Effector memory CD8-positive, alpha-beta T cell (primary cell): Measurements from ENCODE around the gene TRPT1.

Experiments used
- ATAC-seq: fragments of 150-1000 bp; cut with Tn5 transposase; replicated peaks from 2 replicates; pipeline ENCODE4 v1.10.0; 2021; ENCODE audit warnings: mild to moderate bottlenecking, moderate library complexity
- DNase-seq, 3 experiments: peaks; one replicate each; pipeline ENCODE4 v3.0.0; 2021
- H3K27ac Mint-ChIP-seq, 2 donors: one replicate each; pipeline ENCODE4 v1.8.0; 2022; ENCODE audit warnings: mild to moderate bottlenecking in 2 of 2, mixed read lengths in 2 of 2, moderate library complexity in 2 of 2
- H3K27me3 Mint-ChIP-seq, 2 donors: one replicate each; pipeline ENCODE4 v1.8.0; 2022; ENCODE audit warnings: mixed read lengths in 2 of 2
- H3K36me3 Mint-ChIP-seq: one replicate; pipeline ENCODE4 v1.8.0; 2022; ENCODE audit warnings: mild to moderate bottlenecking, moderate library complexity, mixed read lengths; ENCODE audit not compliant: insufficient read depth
- H3K4me1 Mint-ChIP-seq, 2 donors: one replicate each; pipeline ENCODE4 v1.8.0; 2022; ENCODE audit warnings: low read depth in 2 of 2, mixed read lengths in 2 of 2
- H3K4me3 Mint-ChIP-seq, 2 donors: one replicate each; pipeline ENCODE4 v1.8.0; 2022; ENCODE audit warnings: mild to moderate bottlenecking in 2 of 2, mixed read lengths in 2 of 2, moderate library complexity in 2 of 2
- H3K9me3 Mint-ChIP-seq, 2 donors: one replicate each; pipeline ENCODE4 v1.8.0; 2022; ENCODE audit warnings: mixed read lengths in 2 of 2

The TRPT1 gene

DNA sequence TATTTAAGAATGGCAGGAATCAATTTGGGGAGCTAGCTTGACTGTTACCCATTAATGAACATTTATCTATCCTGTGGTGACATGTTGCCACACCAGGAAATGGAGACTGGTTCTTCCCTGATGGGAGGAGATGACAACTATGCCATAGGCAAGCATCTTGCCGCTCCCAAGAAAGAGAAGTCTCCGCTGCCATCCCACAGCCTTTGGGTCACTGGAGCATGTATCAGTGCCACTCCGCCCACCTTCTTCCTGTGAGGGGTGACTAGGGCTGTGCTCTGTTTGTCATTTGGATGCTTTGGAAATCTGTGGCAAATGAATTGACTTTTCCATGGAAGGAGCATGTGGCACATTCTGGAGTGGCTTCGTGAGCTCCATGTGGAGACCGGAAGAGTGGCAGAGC lies 33.6 kb downstream of the TRPT1 start:
- Mint-ChIP-seq H3K27me3 (no peaks in the 10 kb centered on the region), H3K4me1 (peaks cover 6 to 10% of the 10 kb centered on the region in 2 donors), H3K27ac (peak overlapping the region in 1 of 2 donors; percentile 55), H3K9me3 (no peaks in the 10 kb centered on the region), H3K4me3 (no peak overlapping the region), H3K36me3 (peaks cover 64% of the 10 kb centered on the region)
- DNase-seq, result no peak
- ATAC-seq, result no peak

- H3K27me3 Mint-ChIP-seq, result no peaks in the 10 kb centered on the region
- DNase-seq (peak in 1 of 3 experiments; percentile 37), ATAC-seq (no peak)
- no peak overlapping the region for H3K4me3 Mint-ChIP-seq
- H3K36me3 Mint-ChIP-seq, result peaks cover 29% of the 10 kb centered on the region
- peaks cover 16 to 21% of the 10 kb centered on the region in 2 donors for H3K4me1 Mint-ChIP-seq
- H3K27ac Mint-ChIP-seq, result peak overlapping the region in 1 of 2 donors; percentile 86
- H3K9me3 Mint-ChIP-seq, result no peaks in the 10 kb centered on the region
Measured at GRCh38 chr11:64186492-64187165, 39.4 kb downstream of the TRPT1 start.

- DNase-seq (peak; percentile 97 to 98 (median 98)), ATAC-seq (peak; percentile 87)
- H3K36me3 Mint-ChIP-seq, result peaks cover 29% of the 10 kb centered on the region
- peak within 1 kb of the TSS in 1 of 2 donors; percentile 86 for H3K27ac Mint-ChIP-seq
- no peaks in the 10 kb centered on the region for H3K27me3 Mint-ChIP-seq
- peak within 1 kb of the TSS in 1 of 2 donors; percentile 91 for H3K4me3 Mint-ChIP-seq
- no peaks in the 10 kb centered on the region for H3K9me3 Mint-ChIP-seq
- H3K4me1 Mint-ChIP-seq, result peaks cover 18 to 21% of the 10 kb centered on the region in 2 donors
Measured at GRCh38 chr11:64185693-64186491, 40.1 kb downstream of the TRPT1 start, which contains the start of gene STIP1. Gene STIP1, plus strand, starts transcription at chr11:64186171. Its CDS starts 91 bp downstream, at chr11:64186262.

DNA sequence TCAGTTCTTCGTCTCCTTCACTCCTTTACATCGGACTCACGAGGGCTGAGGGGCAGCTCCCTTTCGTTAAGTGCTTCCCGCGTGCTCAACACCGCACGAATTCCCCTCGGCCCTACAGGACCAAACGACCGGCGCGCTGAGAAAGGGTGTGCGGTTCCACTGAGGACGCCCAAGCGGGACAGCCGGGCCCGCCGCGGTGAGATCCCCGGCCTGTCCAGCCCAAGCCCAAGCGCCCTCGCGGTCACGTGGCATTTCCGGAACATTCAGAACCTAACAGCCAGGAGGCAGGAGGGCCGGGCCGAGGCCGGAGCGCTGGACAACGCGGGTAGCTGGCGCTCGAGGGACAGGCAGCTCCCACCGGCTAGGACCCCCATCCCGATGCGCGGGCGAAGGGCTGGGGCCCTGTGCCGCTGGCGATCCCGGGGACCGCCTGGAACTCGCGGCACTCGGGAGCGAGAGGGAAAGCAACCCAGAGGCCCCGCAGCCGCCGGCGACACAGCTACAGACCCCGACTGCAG lies 40.8 kb downstream of the TRPT1 start:
- H3K36me3 Mint-ChIP-seq, result peaks cover 28% of the 10 kb centered on the region
- peak overlapping the region in 1 of 2 donors; percentile 31 for H3K27ac Mint-ChIP-seq
- ATAC-seq (no peak), DNase-seq (peak in 1 of 3 experiments; percentile 25)
- peaks cover 18 to 21% of the 10 kb centered on the region in 2 donors for H3K4me1 Mint-ChIP-seq
- peak overlapping the region in 1 of 2 donors; percentile 91 for H3K4me3 Mint-ChIP-seq
- H3K9me3 Mint-ChIP-seq, result no peaks in the 10 kb centered on the region
- H3K27me3 Mint-ChIP-seq, result no peaks in the 10 kb centered on the region

DNA sequence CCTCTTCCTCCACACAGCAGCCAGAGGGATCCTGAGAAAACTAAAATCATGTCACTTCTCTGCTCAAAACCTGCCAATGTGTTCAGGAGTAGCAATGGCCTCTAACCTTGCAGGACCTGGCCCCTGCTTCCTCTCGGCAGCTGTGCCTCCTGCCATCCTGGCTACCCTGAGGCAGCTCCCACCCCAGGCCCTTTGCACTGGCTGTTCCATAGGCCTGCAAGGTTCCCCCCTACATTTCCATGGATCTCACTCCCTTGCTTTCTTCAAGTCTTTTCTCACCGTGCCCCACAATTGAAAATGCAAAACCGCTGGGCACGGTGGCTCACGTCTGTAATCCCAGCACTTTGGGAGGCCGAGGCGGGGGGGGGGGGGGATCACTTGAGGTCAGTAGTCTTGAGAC lies 42.1 kb downstream of the TRPT1 start:
- Mint-ChIP-seq H3K9me3 (no peaks in the 10 kb centered on the region), H3K4me3 (peak overlapping the region in 1 of 2 donors; percentile 59), H3K36me3 (peaks cover 17% of the 10 kb centered on the region), H3K27ac (peak overlapping the region in 1 of 2 donors; percentile 31), H3K27me3 (no peaks in the 10 kb centered on the region), H3K4me1 (peaks cover 14 to 18% of the 10 kb centered on the region in 2 donors)
- DNase-seq (no peak), ATAC-seq (no peak)

DNA sequence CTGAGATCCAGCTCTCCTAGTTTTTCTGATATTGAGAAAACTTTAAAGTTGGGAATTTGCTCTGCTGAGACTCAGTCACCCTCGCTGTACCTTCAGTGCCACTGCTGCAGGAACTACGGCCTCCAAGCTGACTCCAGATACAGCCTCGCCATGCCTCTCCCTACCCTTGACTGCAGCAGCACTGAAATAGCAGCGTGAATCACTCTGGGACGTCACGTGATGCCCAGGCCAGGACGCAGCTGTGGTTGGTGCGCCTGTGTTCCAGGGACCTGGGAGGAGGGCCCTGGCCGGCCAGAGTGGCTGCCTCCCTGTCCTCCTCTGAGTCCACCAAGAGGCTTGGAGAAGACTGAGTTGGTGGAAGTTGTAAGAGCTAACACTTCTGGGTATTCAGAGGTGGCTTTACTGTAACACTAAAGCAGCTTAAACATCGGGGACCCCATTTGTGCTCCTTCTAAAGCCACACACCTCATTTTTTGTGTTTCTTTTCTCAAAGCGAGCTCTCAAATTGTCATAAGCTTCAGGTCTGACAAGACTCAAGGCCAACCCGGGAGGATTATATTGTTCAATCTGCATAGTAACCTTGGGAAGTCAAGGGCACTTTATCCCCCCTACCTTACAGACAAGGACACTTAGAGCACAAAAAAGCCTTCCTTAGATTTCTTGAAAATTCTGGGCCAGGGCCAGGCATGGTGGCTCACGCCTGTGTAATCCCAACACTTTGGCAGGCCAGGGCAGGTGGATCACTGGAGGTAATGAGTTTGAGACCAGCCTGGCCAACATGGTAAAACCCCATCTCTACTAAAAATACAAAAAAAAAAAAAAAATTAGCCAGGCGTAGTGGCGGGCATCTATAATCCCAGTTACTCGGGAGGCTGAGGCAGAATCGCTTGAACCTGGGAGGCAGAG lies 44.2 kb downstream of the TRPT1 start:
- Mint-ChIP-seq H3K36me3 (peaks cover 21% of the 10 kb centered on the region), H3K27me3 (no peaks in the 10 kb centered on the region), H3K27ac (no peak overlapping the region), H3K4me3 (no peak overlapping the region), H3K9me3 (no peaks in the 10 kb centered on the region), H3K4me1 (peaks cover 14 to 15% of the 10 kb centered on the region in 2 donors)
- no peak for DNase-seq
- ATAC-seq, result no peak

DNA sequence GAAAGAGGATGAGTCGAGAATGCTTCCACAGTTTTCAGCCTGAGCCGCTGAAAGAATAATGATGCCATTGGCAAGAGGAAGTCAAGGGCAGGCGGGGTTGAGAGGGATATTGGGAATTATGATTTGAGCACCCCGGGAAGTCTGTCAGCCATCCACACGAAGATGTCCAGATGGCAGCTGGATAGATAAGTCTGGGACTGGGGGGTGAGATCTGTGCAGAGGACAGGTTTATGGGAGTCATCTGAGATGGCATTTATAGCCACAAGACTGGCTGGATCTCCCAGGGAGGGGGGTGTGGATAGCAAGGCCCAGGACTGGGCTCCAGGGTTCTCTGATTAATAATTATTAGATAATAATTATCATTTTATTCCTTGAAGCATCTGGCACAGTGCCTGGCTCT lies 45.1 kb downstream of the TRPT1 start:
- peaks cover 14% of the 10 kb centered on the region in 2 donors for H3K4me1 Mint-ChIP-seq
- ATAC-seq, result no peak
- H3K9me3 Mint-ChIP-seq, result no peaks in the 10 kb centered on the region
- H3K4me3 Mint-ChIP-seq, result no peak overlapping the region
- no peak for DNase-seq
- H3K27me3 Mint-ChIP-seq, result no peaks in the 10 kb centered on the region
- peaks cover 17% of the 10 kb centered on the region for H3K36me3 Mint-ChIP-seq
- no peak overlapping the region for H3K27ac Mint-ChIP-seq

DNA sequence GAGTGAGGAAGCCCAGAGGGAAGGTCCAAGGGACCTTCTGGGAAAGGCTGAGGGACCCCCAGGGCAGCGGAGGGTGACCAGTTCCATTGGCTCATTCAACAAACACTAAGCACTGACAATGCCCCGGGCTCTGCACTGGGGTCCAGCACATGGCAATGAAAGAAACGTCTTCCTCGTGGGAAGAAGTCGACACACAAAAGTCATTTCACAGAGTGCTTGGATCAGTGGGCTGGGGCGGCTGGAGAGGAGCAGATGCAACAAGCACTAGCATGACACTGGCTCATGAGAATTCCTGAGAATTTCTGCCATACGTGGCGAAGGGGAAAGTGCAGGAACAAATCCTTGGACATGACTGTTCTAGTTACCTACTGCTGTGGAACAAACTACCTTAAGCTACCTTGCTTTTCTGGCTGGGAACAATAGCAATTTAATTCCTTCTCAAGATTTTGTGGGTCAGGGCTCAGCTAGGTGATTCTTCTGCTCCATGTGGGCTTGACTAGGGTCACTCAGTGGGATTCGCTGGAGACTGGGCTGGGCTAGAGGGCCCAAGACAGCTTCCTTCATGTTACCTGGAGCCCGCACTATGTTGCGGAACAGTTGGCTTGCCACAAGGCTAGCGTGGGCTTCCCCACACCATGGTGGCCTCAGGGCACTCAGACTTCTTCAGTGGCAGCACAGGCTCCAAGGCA lies 46.9 kb downstream of the TRPT1 start:
- no peaks in the 10 kb centered on the region for H3K27me3 Mint-ChIP-seq
- no peak overlapping the region for H3K27ac Mint-ChIP-seq
- no peak overlapping the region for H3K4me3 Mint-ChIP-seq
- H3K9me3 Mint-ChIP-seq, result no peaks in the 10 kb centered on the region
- peaks cover 8% of the 10 kb centered on the region for H3K36me3 Mint-ChIP-seq
- no peak for DNase-seq
- peaks cover 9 to 11% of the 10 kb centered on the region in 2 donors for H3K4me1 Mint-ChIP-seq
- ATAC-seq, result no peak

- Mint-ChIP-seq H3K4me3 (no peak overlapping the region), H3K4me1 (peaks cover 1 to 7% of the 10 kb centered on the region in 2 donors), H3K9me3 (no peaks in the 10 kb centered on the region), H3K36me3 (peaks cover 8% of the 10 kb centered on the region), H3K27ac (no peak overlapping the region), H3K27me3 (no peaks in the 10 kb centered on the region)
- DNase-seq, result no peak
- ATAC-seq, result no peak
Measured at GRCh38 chr11:64178203-64178602, 47.8 kb downstream of the TRPT1 start.

DNA sequence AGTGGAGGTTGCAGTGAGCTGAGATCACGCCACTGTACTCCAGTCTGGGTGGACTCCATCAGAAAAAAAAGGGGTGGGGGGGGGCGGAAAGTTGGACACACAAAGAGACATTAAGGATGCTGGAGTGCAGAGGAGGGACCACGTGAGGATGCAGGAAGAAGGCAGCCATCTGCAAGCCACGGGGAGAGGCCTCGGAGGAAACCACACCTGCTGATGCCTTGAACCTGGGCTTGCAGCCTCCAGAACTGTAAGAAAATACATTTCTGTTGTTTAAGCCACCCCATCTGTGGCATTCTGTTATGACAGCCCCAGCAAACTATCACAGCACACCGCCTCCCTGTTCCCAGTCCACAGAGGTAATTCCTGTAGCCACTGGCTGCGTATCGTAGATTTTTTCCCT lies 49.2 kb downstream of the TRPT1 start:
- H3K27ac Mint-ChIP-seq, result no peak overlapping the region

More for the DNA sequence above, 49.2 kb downstream of the TRPT1 start:
- peaks cover 8% of the 10 kb centered on the region for H3K36me3 Mint-ChIP-seq
- H3K27me3 Mint-ChIP-seq, result no peaks in the 10 kb centered on the region
- no peak overlapping the region for H3K4me3 Mint-ChIP-seq
- DNase-seq, result no peak
- no peaks in the 10 kb centered on the region for H3K9me3 Mint-ChIP-seq
- peaks cover 1 to 3% of the 10 kb centered on the region in 2 donors for H3K4me1 Mint-ChIP-seq
- ATAC-seq, result no peak
